Colon (tissue), 2 donors: ENCODE results near the gene POLRMT.
"Not testable (repeated sequence)": the region's sequence is repeated elsewhere in the genome, so short reads cannot be mapped to it uniquely, and the experiment has no call there.

Source experiments
- FAIRE-seq: peaks from 2 replicates; lab custom pipeline; 2012; peaks lifted over from hg19 to GRCh38; lab: Jason Lieb, UNC
- donor health status: control.
- donor health status: control.

Gene POLRMT

GRCh38 chr19:633068-633785 lies at the start of gene POLRMT:
POLRMT (minus strand) TSS chr19:633537; CDS start chr19:633512, 25 bp downstream.
- FAIRE-seq, result no peak

GRCh38 chr19:682678-683320 lies 49.5 kb upstream of the POLRMT start:
- FAIRE-seq, result no peak

- no peak for FAIRE-seq
These were observed 48.0 kb upstream of the POLRMT start for GRCh38 chr19:681029-682019.

GRCh38 chr19:680287-681028 lies 47.1 kb upstream of the POLRMT start:
- no peak for FAIRE-seq

GRCh38 chr19:679418-680286 lies 46.3 kb upstream of the POLRMT start:
- no peak for FAIRE-seq

GRCh38 chr19:678791-679388 lies 45.6 kb upstream of the POLRMT start:
- no peak for FAIRE-seq

GRCh38 chr19:677601-678436 lies 44.5 kb upstream of the POLRMT start:
- no peak for FAIRE-seq

- no peak for FAIRE-seq
These were observed 43.9 kb upstream of the POLRMT start for GRCh38 chr19:677201-677600.

- no peak for FAIRE-seq
These were observed 43.2 kb upstream of the POLRMT start, which contains the start of gene FSTL3 for GRCh38 chr19:676339-677105. FSTL3 (plus strand) TSS chr19:676392; CDS start chr19:676424, 32 bp downstream.

GRCh38 chr19:676007-676338 lies 42.6 kb upstream of the POLRMT start:
- no peak for FAIRE-seq

- FAIRE-seq, result no peak
These were observed 41.2 kb upstream of the POLRMT start for GRCh38 chr19:674282-675151.

GRCh38 chr19:670609-671075 lies 37.3 kb upstream of the POLRMT start:
- FAIRE-seq, result no peak

GRCh38 chr19:668675-669434 lies 35.5 kb upstream of the POLRMT start:
- not testable (repeated sequence) for FAIRE-seq

GRCh38 chr19:666985-667573 lies 33.7 kb upstream of the POLRMT start:
- not testable (repeated sequence) for FAIRE-seq

- FAIRE-seq, result no peak
These were observed 31.6 kb upstream of the POLRMT start for GRCh38 chr19:664913-665443.

- no peak for FAIRE-seq
These were observed 30.4 kb upstream of the POLRMT start for GRCh38 chr19:663682-664117.
